Measurements from ENCODE around the gene PCIF1.
"Not testable (repeated sequence)": the region's sequence is repeated elsewhere in the genome, so short reads cannot be mapped to it uniquely, and the experiment has no call there.

The PCIF1 gene

DNA sequence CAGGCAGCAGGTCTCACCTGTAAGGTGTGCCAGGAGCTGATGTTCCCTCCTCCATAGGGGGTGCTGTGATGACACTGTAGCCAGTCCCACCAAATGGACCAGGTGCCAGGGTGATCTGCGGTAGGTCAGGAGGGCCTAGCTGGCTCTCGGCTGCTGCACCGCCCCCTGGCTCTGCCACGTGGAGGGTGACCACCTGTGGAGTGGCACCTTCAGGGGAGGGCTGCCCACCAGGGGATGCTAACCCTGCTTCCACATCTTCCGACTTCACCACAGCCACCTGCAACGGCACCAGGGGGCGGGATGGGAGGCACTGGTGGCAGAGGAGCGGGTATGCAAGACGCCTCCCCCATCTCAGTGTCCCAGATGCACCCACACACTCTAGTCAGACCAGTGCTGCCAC, 19.2 kb downstream of the PCIF1 start:
- H3K36me3 ChIP-seq (replicated peaks in 1 of 2; ENCODE audit: control insufficient read depth in 2 of 2, insufficient read depth in 2 of 2, low read length in 2 of 2), result peaks cover 42 to 76% of the 10 kb centered on the region in 2 donors
- H2BK120ac ChIP-seq (ENCODE audit: low read depth, low read length), result no peak overlapping the region
- H2BK5ac ChIP-seq (ENCODE audit: low read length), result no peak overlapping the region
- H3K4ac ChIP-seq (ENCODE audit: low read length), result no peak overlapping the region
- H3K27ac ChIP-seq (replicated peaks; ENCODE audit: low read length), result no peak overlapping the region
- no CpG with 5 or more reads among the region's 9 CpGs for WGBS, 2 donors (ENCODE audit: extremely low coverage in 2 of 2, insufficient read length in 2 of 2, insufficient replicate concordance in 1 of 2)
- no peak overlapping the region for H4K91ac ChIP-seq (ENCODE audit: low read depth, low read length, poor library complexity)
- no peak overlapping the region for H3K14ac ChIP-seq (ENCODE audit: low read length)
- peak overlapping the region; percentile 20 for H3K23ac ChIP-seq (ENCODE audit: low read depth, low read length, poor library complexity)
- no peak overlapping the region for H2AFZ ChIP-seq (ENCODE audit: low read length)
- DNase-seq (ENCODE audit: low spot score), result no peak
- H4K8ac ChIP-seq (ENCODE audit: low read depth, low read length), result no peak overlapping the region
- no peak overlapping the region for H3K4me2 ChIP-seq (ENCODE audit: insufficient read depth, low read length, poor library complexity, severe bottlenecking)
- peaks cover 0 to 2% of the 10 kb centered on the region in 2 donors for H3K9me3 ChIP-seq (replicated peaks in 1 of 2; ENCODE audit: control insufficient read depth in 2 of 2, insufficient read depth in 1 of 2, low read depth in 1 of 2, low read length in 2 of 2)
- H2BK15ac ChIP-seq (ENCODE audit: low read length), result no peak overlapping the region
- H3K4me1 ChIP-seq (ENCODE audit: control insufficient read depth in 2 of 2, insufficient read depth in 1 of 2, low read depth in 1 of 2, low read length in 2 of 2), result no peaks in the 10 kb centered on the region
- no peak overlapping the region for H2BK12ac ChIP-seq (ENCODE audit: low read length)
- no peaks in the 10 kb centered on the region for H3K27me3 ChIP-seq (ENCODE audit: control insufficient read depth in 3 of 3, insufficient read depth in 3 of 3, low read depth in 1 of 3, low read length in 3 of 3)
- H3K18ac ChIP-seq (ENCODE audit: low read length), result peak overlapping the region; percentile 6
- H3K4me3 ChIP-seq (ENCODE audit: low read length in 2 of 2), result peak overlapping the region in 1 of 2 donors; percentile 63
- no peaks in the 10 kb centered on the region for H3K79me1 ChIP-seq (ENCODE audit: low read depth, low read length)
- H3K9ac ChIP-seq (ENCODE audit: low read depth, low read length, poor library complexity), result no peak overlapping the region
- no peak overlapping the region for H2AK5ac ChIP-seq (ENCODE audit: low read depth, low read length)

DNA sequence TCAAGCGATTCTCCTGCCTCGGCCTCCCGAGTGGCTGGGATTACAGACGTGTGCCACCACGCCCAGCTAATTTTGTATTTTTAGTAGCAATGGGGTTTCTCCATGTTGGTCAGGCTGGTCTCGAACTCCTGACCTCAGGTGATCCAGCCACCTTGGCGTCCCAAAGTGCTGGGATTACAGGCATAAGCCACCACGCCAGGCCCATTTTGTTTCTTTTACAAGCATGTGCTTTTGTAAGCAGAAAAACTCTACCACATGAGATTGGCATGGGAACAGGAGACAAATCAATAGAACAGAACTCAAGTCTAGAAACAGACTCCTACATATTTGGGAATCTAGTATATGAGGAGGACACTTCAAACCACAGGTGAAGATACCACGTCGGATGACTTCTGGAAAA, 21.8 kb downstream of the PCIF1 start:
- H3K23ac ChIP-seq (ENCODE audit: low read depth, low read length, poor library complexity); H2AK5ac ChIP-seq (ENCODE audit: low read depth, low read length); DNase-seq (ENCODE audit: low spot score); H3K79me1 ChIP-seq (ENCODE audit: low read depth, low read length); H3K9ac ChIP-seq (ENCODE audit: low read depth, low read length, poor library complexity); H2AFZ ChIP-seq (ENCODE audit: low read length); H2BK15ac ChIP-seq (ENCODE audit: low read length); H4K8ac ChIP-seq (ENCODE audit: low read depth, low read length); H2BK120ac ChIP-seq (ENCODE audit: low read depth, low read length); H3K9me3 ChIP-seq (replicated peaks in 1 of 2; ENCODE audit: control insufficient read depth in 2 of 2, insufficient read depth in 1 of 2, low read depth in 1 of 2, low read length in 2 of 2); H3K4me1 ChIP-seq (ENCODE audit: control insufficient read depth in 2 of 2, insufficient read depth in 1 of 2, low read depth in 1 of 2, low read length in 2 of 2); H3K4ac ChIP-seq (ENCODE audit: low read length); H2BK5ac ChIP-seq (ENCODE audit: low read length); H2BK12ac ChIP-seq (ENCODE audit: low read length); H3K4me3 ChIP-seq (ENCODE audit: low read length in 2 of 2); H3K18ac ChIP-seq (ENCODE audit: low read length); H3K27ac ChIP-seq (replicated peaks; ENCODE audit: low read length); H3K14ac ChIP-seq (ENCODE audit: low read length); H3K4me2 ChIP-seq (ENCODE audit: insufficient read depth, low read length, poor library complexity, severe bottlenecking); H3K27me3 ChIP-seq (ENCODE audit: control insufficient read depth in 3 of 3, insufficient read depth in 3 of 3, low read depth in 1 of 3, low read length in 3 of 3); H4K91ac ChIP-seq (ENCODE audit: low read depth, low read length, poor library complexity): not testable (repeated sequence)
- WGBS, 2 donors (ENCODE audit: extremely low coverage in 2 of 2, insufficient read length in 2 of 2, insufficient replicate concordance in 1 of 2), result no CpG with 5 or more reads among the region's 10 CpGs
- peaks cover 45 to 78% of the 10 kb centered on the region in 2 donors for H3K36me3 ChIP-seq (replicated peaks in 1 of 2; ENCODE audit: control insufficient read depth in 2 of 2, insufficient read depth in 2 of 2, low read length in 2 of 2)

DNA sequence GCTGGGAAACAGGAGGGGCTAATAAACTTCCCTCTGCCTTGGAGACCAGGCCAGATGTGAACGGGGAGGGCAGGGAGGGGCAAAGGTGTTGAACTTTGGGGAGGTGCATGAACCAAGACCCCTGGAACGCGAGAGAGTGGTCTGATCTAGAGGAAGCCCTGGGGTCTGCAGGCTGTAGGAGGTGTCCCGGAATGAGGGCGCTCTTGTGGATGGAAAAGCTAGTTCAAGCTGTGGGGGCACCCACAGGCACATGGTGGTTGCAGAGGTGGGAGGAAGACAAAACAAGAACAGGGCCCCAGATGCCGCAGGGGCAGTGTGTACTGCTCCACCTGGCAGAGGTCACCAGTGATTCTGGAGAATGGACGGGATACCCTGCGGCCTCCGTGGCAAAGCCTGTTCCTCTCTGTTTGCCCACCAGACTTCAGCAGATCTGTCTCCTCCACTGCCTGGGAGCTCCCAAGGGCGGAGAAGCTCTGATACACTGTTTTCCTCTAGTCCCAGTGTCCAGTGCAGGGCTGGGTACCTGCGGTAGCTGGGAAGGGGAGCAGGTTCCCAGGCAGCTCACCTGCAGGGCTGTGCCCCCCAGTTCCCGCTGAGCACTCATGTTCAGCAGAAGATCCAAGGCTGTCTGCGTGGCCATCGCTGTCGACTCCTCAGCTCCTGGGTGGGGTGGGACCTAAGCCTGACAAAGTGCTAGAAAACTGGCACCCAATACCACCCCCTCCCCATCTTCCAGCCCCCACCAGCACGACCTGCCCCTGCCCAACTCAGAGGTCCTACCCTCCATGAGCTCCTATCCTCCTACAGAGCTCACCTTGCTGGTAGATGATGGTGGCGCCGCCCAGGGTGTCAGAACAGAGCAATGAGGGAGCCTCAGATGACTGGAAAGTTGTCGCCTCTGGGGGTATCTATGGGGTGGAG, 22.8 kb downstream of the PCIF1 start:
- no peak overlapping the region for H2AFZ ChIP-seq (ENCODE audit: low read length)
- H3K4me1 ChIP-seq (ENCODE audit: control insufficient read depth in 2 of 2, insufficient read depth in 1 of 2, low read depth in 1 of 2, low read length in 2 of 2), result no peaks in the 10 kb centered on the region
- H3K4me2 ChIP-seq (ENCODE audit: insufficient read depth, low read length, poor library complexity, severe bottlenecking), result no peak overlapping the region
- no peak for DNase-seq (ENCODE audit: low spot score)
- no peak overlapping the region for H2AK5ac ChIP-seq (ENCODE audit: low read depth, low read length)
- peaks cover 0 to 2% of the 10 kb centered on the region in 2 donors for H3K9me3 ChIP-seq (replicated peaks in 1 of 2; ENCODE audit: control insufficient read depth in 2 of 2, insufficient read depth in 1 of 2, low read depth in 1 of 2, low read length in 2 of 2)
- H2BK120ac ChIP-seq (ENCODE audit: low read depth, low read length), result no peak overlapping the region
- no peak overlapping the region for H2BK15ac ChIP-seq (ENCODE audit: low read length)
- H3K36me3 ChIP-seq (replicated peaks in 1 of 2; ENCODE audit: control insufficient read depth in 2 of 2, insufficient read depth in 2 of 2, low read length in 2 of 2), result peaks cover 42 to 78% of the 10 kb centered on the region in 2 donors
- no peak overlapping the region for H3K4me3 ChIP-seq (ENCODE audit: low read length in 2 of 2)
- H3K9ac ChIP-seq (ENCODE audit: low read depth, low read length, poor library complexity), result no peak overlapping the region
- H2BK5ac ChIP-seq (ENCODE audit: low read length), result no peak overlapping the region
- H3K4ac ChIP-seq (ENCODE audit: low read length), result no peak overlapping the region
- no peak overlapping the region for H4K91ac ChIP-seq (ENCODE audit: low read depth, low read length, poor library complexity)
- H3K14ac ChIP-seq (ENCODE audit: low read length), result no peak overlapping the region
- H3K23ac ChIP-seq (ENCODE audit: low read depth, low read length, poor library complexity), result no peak overlapping the region
- no peak overlapping the region for H3K27ac ChIP-seq (replicated peaks; ENCODE audit: low read length)
- no peaks in the 10 kb centered on the region for H3K27me3 ChIP-seq (ENCODE audit: control insufficient read depth in 3 of 3, insufficient read depth in 3 of 3, low read depth in 1 of 3, low read length in 3 of 3)
- H2BK12ac ChIP-seq (ENCODE audit: low read length), result no peak overlapping the region
- no peaks in the 10 kb centered on the region for H3K79me1 ChIP-seq (ENCODE audit: low read depth, low read length)
- no peak overlapping the region for H4K8ac ChIP-seq (ENCODE audit: low read depth, low read length)
- WGBS, 2 donors (ENCODE audit: extremely low coverage in 2 of 2, insufficient read length in 2 of 2, insufficient replicate concordance in 1 of 2), result no CpG with 5 or more reads among the region's 19 CpGs
- no peak overlapping the region for H3K18ac ChIP-seq (ENCODE audit: low read length)

DNA sequence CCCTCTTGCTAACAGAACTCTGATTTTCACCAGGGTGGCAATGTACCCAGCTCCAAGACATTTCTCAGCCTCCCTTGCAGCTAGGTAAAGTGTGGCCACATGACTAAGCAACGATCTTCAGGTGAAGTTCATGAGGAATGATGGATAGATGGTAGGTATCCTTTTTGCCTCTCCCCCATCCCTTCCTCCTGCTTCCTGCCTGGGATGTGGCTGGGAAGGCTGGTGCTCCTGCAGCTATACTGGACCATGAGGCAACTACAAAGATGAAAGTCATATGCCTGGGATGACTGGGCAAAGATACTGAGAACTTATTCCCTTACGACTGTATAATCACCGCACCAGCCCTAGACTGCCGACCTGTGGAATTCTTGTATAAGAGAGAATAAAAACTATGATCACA, 24.1 kb downstream of the PCIF1 start:
- no peak for DNase-seq (ENCODE audit: low spot score)
- no peaks in the 10 kb centered on the region for H3K4me1 ChIP-seq (ENCODE audit: control insufficient read depth in 2 of 2, insufficient read depth in 1 of 2, low read depth in 1 of 2, low read length in 2 of 2)
- H2BK15ac ChIP-seq (ENCODE audit: low read length), result no peak overlapping the region
- H3K36me3 ChIP-seq (replicated peaks in 1 of 2; ENCODE audit: control insufficient read depth in 2 of 2, insufficient read depth in 2 of 2, low read length in 2 of 2), result peaks cover 44 to 76% of the 10 kb centered on the region in 2 donors
- H3K79me1 ChIP-seq (ENCODE audit: low read depth, low read length), result no peaks in the 10 kb centered on the region
- no peak overlapping the region for H4K8ac ChIP-seq (ENCODE audit: low read depth, low read length)
- H2AFZ ChIP-seq (ENCODE audit: low read length), result no peak overlapping the region
- H3K4ac ChIP-seq (ENCODE audit: low read length), result no peak overlapping the region
- H3K9ac ChIP-seq (ENCODE audit: low read depth, low read length, poor library complexity), result no peak overlapping the region
- H3K27me3 ChIP-seq (ENCODE audit: control insufficient read depth in 3 of 3, insufficient read depth in 3 of 3, low read depth in 1 of 3, low read length in 3 of 3), result no peaks in the 10 kb centered on the region
- H2BK120ac ChIP-seq (ENCODE audit: low read depth, low read length), result no peak overlapping the region
- H3K23ac ChIP-seq (ENCODE audit: low read depth, low read length, poor library complexity), result no peak overlapping the region
- no peak overlapping the region for H3K18ac ChIP-seq (ENCODE audit: low read length)
- H3K14ac ChIP-seq (ENCODE audit: low read length), result no peak overlapping the region
- H3K27ac ChIP-seq (replicated peaks; ENCODE audit: low read length), result no peak overlapping the region
- no CpG with 5 or more reads among the region's 4 CpGs for WGBS, 2 donors (ENCODE audit: extremely low coverage in 2 of 2, insufficient read length in 2 of 2, insufficient replicate concordance in 1 of 2)
- no peak overlapping the region for H4K91ac ChIP-seq (ENCODE audit: low read depth, low read length, poor library complexity)
- H2BK5ac ChIP-seq (ENCODE audit: low read length), result no peak overlapping the region
- no peak overlapping the region for H3K4me2 ChIP-seq (ENCODE audit: insufficient read depth, low read length, poor library complexity, severe bottlenecking)
- H2BK12ac ChIP-seq (ENCODE audit: low read length), result no peak overlapping the region
- no peak overlapping the region for H3K4me3 ChIP-seq (ENCODE audit: low read length in 2 of 2)
- peaks cover 0 to 2% of the 10 kb centered on the region in 2 donors for H3K9me3 ChIP-seq (replicated peaks in 1 of 2; ENCODE audit: control insufficient read depth in 2 of 2, insufficient read depth in 1 of 2, low read depth in 1 of 2, low read length in 2 of 2)
- H2AK5ac ChIP-seq (ENCODE audit: low read depth, low read length), result no peak overlapping the region

Measured in neuronal stem cell (in vitro differentiated cells).